Stimulated activated CD4-positive, alpha-beta T cell treated with anti-CD3 and anti-CD28 coated beads, Interleukin-15, amount 100 ng/mL, for 24 hours (primary cell): Measurements from ENCODE around the gene GAK.

Experiments
- DNase-seq: peaks from one replicate; pipeline ENCODE4 v3.0.0-alpha.2; 2020

The GAK gene

DNA sequence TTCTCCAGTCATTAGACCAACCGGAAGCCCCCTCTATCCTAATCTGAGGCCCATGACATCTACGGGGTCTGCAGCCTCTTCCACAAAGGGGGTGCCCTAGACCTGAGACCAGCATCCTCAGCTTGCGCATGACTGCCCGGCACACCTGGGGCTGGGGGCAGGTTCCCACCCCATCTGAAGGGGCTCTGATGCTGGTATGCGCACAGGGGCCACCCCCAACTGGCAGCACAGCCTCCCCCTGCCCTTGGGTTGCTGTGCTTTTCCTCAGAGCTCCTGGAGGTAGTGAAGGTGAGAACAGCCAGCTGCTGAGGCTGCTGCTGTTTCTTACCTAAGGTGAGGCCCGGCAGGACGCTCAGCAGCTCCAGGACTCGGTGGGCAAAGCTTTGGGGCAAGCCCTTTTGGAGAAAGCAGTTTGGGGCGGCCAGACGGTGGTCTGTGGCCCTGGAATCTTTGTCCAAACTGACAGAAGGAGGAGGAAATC lies 87.3 kb downstream of the GAK start:
- DNase-seq = no peak

- no peak for DNase-seq
These were observed 92.3 kb downstream of the GAK start for GRCh38 chr4:839675-840443.

DNA sequence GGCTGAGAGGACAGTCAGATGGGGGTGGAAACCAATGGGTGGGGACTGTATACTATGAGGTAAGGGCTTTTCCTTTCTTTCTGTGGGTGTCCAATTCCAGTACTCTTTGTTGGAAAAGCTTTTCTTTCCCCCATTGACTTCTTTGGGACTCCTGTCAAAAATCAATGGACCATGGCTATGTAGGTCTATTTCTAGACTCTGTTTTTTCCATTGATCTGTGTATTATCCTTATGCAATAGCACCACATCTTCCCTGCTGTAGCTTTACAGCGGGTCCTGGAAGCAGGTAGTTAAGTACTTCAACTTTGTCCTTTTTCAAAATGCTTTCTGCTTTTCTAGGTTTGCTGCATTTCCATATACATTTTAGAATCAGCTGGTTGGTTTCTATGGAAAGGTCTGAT lies 94.3 kb downstream of the GAK start:
- DNase-seq = no peak

DNA sequence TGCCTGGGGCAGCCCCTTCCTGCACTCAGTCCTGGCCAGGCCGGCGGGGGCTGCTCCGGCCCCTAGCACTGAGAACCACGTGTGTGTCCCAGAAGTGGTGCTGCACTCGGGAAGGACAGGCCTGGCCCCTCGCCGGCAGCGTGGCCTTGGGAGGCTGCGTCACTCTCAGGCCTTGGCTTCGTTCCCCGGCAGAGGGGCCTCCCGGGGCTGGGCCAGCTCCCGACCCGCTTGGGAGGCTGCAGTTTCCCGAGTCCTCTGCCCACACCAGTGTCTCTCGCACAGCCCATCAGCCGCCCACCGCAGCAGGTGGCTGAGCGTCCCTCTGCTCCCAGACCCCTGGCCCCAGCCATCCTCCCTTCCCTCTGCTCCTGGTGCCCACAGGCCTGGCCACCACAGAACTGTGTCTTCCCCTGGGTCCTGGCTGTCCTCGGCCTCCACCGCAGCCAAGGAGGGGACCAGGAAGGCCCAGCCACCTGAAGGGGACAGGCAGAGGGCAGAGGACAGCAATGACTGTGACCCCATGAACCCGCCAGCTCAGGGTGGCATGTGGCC lies 95.3 kb downstream of the GAK start:
- DNase-seq = no peak

DNA sequence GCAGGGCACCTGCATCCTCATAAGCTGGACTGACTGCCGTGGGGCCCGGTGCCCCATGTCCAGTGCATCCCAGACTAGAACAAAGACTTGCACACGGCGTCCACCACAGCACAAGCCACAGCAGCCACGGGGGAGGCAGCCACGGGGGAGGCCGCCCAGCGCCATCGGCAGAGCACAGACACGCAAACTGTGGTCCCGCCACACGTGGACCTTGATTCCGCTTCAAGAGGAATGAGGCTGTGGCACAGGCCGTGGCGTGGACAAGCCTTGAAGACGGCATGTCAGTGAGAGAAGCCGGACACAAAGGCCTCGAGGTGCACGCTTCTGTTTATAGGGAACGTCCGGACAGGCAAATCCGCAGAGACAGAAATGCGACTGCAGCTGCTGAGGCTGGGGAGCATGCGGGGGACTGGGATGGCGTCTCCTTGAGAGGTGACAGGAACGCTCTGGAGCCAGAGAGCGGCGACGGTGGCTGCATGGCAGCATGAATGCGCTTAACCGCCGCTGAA lies 96.1 kb downstream of the GAK start:
- peak; percentile 1 for DNase-seq

DNA sequence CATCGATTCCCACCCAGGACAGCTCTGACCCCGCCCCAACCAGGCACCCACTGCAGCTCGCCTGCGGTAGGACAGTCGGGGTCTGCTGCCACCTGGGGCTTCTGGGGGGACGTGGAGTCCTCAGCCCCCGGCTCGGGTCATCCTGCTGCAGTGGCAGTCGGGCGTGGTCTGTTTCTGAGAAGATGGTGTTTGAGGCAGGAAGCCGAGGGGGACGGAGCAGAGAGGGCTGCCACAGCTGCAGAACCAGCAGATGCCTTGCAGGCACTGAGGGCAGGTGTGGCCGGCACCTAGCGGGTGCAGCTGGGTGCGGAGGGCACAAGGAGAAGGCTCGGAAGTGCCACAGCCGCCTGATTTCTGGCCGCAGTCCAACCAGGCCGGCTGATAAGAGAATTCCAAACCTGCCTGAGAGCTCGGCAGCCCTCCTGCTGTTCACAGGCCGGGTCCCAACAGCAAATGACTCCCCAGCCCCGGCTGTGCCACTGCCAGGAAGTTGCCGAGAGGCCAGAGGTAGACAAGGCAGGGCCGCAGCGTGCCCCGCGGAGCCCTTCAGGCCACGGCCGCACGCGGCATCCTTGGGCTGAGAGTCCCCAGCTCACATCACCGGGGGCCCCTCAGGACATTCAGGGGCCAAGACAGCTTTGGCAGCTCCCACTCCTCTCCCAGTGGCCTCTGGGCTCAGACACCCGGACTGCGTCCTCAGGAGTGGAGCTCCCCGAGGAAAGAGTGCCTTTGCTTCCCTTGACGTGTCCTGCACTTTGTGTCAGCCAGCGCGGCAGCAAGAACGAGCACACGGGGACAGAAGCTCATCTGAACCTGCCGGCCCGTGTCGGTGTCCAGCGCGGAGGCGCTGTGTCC lies 96.7 kb downstream of the GAK start:
- no peak for DNase-seq

DNA sequence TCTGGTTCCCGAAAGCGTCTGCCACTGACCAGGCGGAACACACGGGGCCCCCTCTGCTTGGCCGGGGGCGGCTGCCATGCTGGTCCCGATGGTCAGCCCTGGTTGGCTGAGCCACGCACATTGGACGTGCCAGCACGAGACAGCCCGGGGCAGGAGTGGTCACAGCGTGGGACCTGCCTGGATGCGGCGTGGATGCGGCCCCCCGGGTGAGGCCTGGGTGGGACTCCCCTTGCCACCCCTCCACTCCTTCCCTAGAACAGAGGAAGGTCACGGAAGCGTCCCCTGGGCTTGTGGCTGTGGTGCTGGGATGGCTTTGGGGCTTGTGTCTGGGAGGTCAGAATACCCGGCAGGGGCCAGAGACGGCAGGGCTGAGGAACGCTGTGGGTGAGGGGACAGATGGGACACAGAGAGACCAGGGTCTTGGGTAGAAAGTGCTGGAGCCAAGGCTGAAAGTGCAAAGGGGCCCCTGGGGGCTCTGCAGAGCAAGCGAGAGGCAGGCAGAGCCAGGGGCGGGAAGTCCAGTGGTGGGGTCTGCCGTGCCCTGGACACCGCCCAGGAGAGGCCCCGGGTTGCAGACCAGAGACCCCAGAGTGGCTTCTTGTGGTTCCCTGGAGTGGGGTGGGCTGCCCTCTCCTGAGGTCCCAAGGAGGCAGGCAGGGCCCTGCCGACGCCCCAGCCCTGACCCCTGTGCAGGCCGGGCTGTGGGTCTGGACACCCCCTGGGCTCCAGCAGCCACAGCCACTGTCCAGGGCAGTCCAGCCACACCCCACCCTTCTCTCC lies 97.6 kb downstream of the GAK start:
- no peak for DNase-seq

- peak; percentile 1 for DNase-seq
These were observed 98.3 kb downstream of the GAK start for GRCh38 chr4:833731-834367.

- DNase-seq = peak; percentile 29
These were observed 99.0 kb downstream of the GAK start for GRCh38 chr4:833156-833555.

DNA sequence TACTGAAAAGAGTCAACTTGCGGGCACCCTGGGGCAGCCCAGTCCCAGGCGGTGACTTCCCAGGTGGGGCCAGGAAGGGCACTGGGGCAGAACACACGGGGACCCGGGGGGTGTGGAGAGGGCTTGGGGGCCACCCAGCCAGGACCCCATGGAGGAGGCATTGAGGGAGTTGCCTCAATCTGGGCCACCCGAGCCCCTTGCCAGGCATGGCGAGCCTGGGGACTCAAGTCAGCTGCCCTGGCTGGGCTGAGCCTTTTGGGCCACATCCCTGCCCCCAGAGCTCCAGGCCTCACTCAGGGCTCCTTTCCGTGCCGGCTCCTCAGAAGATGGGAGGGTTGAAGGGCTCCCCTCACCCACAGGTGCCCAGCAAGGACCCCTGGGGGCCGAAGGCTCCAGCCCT lies 99.6 kb downstream of the GAK start:
- no peak for DNase-seq

DNA sequence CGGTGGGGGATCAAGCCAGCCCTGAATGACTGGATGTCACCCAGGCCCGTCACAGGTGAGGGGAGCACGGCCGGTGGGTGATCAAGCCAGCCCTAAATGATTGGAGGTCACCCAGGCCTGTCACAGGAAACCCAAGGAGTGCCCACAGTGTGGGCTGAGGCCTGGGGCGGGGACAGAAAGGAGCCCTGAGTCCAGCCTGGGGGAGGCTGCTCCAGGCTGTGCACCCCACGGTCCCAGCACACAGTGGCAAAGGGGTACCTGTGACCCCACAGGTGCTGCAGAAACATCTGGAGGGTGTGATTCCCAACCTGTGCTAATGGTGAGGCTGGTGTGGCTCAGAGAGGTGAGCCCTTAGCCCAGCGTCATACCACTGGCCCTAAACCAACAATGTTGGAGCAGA lies 100.0 kb downstream of the GAK start:
- no peak for DNase-seq

DNA sequence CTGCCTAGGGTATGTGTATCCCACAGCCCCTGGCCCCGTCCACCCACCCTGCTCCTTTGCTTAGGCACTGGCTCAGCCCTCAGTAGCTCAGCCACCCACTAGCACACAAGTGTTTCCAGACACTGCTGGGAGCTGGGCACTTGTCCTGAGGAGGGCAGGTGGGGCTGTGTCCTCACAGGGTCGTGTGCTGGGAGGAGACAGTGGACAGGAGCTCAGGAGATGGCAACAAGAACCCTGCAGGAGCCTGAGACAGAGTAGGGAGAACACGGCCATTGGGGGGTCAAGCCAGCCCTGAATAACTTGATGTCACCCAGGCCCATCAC lies 100.7 kb downstream of the GAK start:
- no peak for DNase-seq

DNA sequence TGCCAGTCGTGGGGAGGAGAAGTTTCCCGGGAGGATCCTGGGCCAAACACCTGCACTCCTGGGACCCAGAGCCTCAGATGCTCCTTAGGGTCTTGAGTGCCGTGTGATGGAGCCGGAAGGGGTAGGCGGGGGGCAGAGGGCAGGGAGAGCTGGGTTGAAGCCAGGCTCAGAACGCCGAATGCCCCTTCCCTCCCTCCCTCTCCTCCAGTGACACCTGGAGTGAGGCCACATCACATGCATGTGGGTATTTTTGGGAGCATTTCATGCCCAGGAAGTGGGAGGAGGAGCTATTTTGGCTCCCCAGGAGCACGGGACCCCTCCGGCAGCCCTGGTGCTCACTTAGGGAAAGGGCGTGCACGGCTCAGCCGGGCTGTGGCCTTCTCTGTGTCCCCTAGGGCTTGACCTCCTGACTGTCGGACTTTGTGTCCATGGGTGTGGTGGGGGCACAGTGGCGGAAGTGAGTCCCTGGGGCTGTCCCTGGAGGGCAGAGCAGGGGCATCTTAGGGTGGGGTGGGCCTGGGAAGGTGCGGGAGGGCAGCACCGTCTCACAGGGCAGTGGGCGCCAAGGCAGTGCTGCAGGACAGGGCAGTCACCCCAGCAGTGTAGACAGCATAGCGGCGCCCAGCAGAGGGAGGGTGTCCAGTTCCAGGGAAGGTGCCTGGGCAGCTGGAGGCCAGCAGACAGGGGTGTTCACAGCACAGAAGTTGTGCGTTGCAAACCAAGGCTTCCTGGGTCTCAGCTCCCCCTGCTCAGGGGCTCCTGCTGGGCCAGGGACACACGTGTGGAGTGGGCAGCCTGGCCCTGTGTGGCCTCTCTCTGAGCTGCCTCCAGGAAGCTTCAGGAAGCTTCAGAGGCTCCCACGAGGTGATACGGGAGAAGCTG lies 101.3 kb downstream of the GAK start:
- DNase-seq = no peak

- peak; percentile 0 for DNase-seq
These were observed 102.1 kb downstream of the GAK start for GRCh38 chr4:829761-830600.

DNA sequence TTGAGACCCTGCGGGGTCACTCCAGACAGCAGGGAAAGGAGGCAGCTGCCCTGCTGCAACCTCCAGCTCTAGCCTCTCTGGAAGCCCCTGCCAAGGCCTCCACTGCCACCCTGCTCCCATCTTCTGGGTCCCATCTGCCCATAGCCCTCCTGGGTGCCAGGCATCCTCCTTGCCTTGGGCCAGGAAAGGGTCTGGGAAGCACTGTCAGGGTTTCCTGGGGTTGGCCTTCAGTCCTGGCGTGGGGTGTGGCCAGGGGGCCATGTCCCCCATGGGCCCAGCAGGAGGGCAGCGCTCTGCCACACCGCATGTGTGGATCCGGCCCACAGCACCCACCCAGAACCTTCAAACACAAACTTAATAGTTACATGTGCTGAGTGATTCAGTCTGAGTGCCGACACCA lies 102.8 kb downstream of the GAK start:
- DNase-seq = peak; percentile 1

GRCh38 chr4:828641-829271 lies 103.4 kb downstream of the GAK start:
- DNase-seq = peak; percentile 4

- DNase-seq = peak; percentile 4
These were observed 104.7 kb downstream of the GAK start for GRCh38 chr4:827209-828081.

GRCh38 chr4:826508-827208 lies 105.5 kb downstream of the GAK start:
- no peak for DNase-seq
